Measurements from ENCODE around the gene OR4L1.
"Not testable (repeated sequence)": the region's sequence is repeated elsewhere in the genome, so short reads cannot be mapped to it uniquely, and the experiment has no call there.

Gene OR4L1

GRCh38 chr14:20059745-20060144 is at the start of gene OR4L1:
TSS of gene OR4L1 (plus strand) at chr14:20060045. CDS start at chr14:20060045, 0 bp downstream.
- DNase-seq: no peak

- no peak for DNase-seq
Observed at GRCh38 chr14:20019257-20019865, 40.5 kb upstream of the OR4L1 start, which contains the start of gene OR4K14. TSS of gene OR4K14 (minus strand) at chr14:20019307. CDS start at chr14:20015193, 4,114 bp downstream.

- no peak for DNase-seq
Observed at GRCh38 chr14:20031058-20031457, 28.8 kb upstream of the OR4L1 start.

GRCh38 chr14:20035449-20035848 is 24.4 kb upstream of the OR4L1 start:
- DNase-seq: no peak

GRCh38 chr14:20035938-20036337 is 23.9 kb upstream of the OR4L1 start, which contains the start of gene OR4K13:
TSS of gene OR4K13 (minus strand) at chr14:20036038. CDS start at chr14:20034758, 1,280 bp downstream.
- no peak for DNase-seq

GRCh38 chr14:20044243-20044642 is 15.6 kb upstream of the OR4L1 start:
- DNase-seq: no peak

- DNase-seq: no peak
Observed at GRCh38 chr14:20048202-20048601, 11.6 kb upstream of the OR4L1 start.

GRCh38 chr14:20092050-20092449 is 32.2 kb downstream of the OR4L1 start:
- DNase-seq: no peak

GRCh38 chr14:20093442-20093841 is 33.6 kb downstream of the OR4L1 start:
- DNase-seq: no peak

GRCh38 chr14:20098926-20099770 is 39.3 kb downstream of the OR4L1 start:
- DNase-seq: not testable (repeated sequence)

GRCh38 chr14:20110438-20110837 is 50.6 kb downstream of the OR4L1 start, which contains the start of gene OR4K17:
TSS of gene OR4K17 (plus strand) at chr14:20110739. CDS start at chr14:20117500, 6,761 bp downstream.
- no peak for DNase-seq
